Hepatocyte (in vitro differentiated cells): ENCODE measurements around the gene JAK1. TPM values are rescaled to one million over a fixed set of nuclear protein-coding genes. Genes with fewer than 3 reads are reported as not detected.

ENCODE experiments used
- DNase-seq: peaks from one replicate; pipeline ENCODE4 v3.0.0-alpha.2; 2016; ENCODE audit warnings: low spot score
- H2AFZ ChIP-seq: fragments of 200-600 bp; sonication (generic); 2 replicates; pipeline ENCODE4 v1.6.0; 2016; ENCODE audit warnings: antibody characterized with exemption, mild to moderate bottlenecking
- H3K27ac ChIP-seq: fragments of 200-600 bp; sonication (generic); 2 replicates; pipeline ENCODE4 v1.5.1; 2016; ENCODE audit warnings: mild to moderate bottlenecking
- H3K27me3 ChIP-seq: fragments of 200-600 bp; sonication (generic); 2 replicates; pipeline ENCODE4 v1.6.1; 2016
- H3K36me3 ChIP-seq: fragments of 200-600 bp; sonication (generic); replicated peaks from 2 replicates; pipeline ENCODE4 v1.5.1; 2016; ENCODE audit warnings: low read depth; ENCODE audit not compliant: insufficient read depth
- H3K4me1 ChIP-seq: fragments of 200-600 bp; sonication (generic); 2 replicates; pipeline ENCODE4 v1.5.1; 2016; ENCODE audit warnings: mild to moderate bottlenecking, moderate library complexity; ENCODE audit not compliant: insufficient read depth
- H3K4me2 ChIP-seq: fragments of 200-600 bp; sonication (generic); 2 replicates; pipeline ENCODE4 v1.6.0; 2016
- H3K4me3 ChIP-seq: fragments of 200-600 bp; sonication (generic); 2 replicates; pipeline ENCODE4 v1.5.1; 2016; ENCODE audit warnings: mild to moderate bottlenecking
- H3K79me2 ChIP-seq: fragments of 200-600 bp; sonication (generic); 2 replicates; pipeline ENCODE4 v1.6.0; 2017; ENCODE audit warnings: mild to moderate bottlenecking
- H3K9me2 ChIP-seq: fragments of 200-600 bp; sonication (generic); replicated peaks from 2 replicates; pipeline ENCODE4 v1.6.0; 2017; ENCODE audit warnings: mild to moderate bottlenecking; ENCODE audit not compliant: insufficient read depth
- H3K9me3 ChIP-seq: fragments of 200-600 bp; sonication (generic); 2 replicates; pipeline ENCODE4 v1.5.1; 2016; ENCODE audit warnings: low read depth, mild to moderate bottlenecking
- H4K20me1 ChIP-seq: fragments of 200-600 bp; sonication (generic); 2 replicates; pipeline ENCODE4 v1.6.0; 2016; ENCODE audit warnings: mild to moderate bottlenecking; ENCODE audit not compliant: insufficient read depth, poor library complexity, severe bottlenecking
- CTCF ChIP-seq: fragments of 200-600 bp; sonication (generic); IDR thresholded peaks from 2 replicates; pipeline ENCODE4 v1.5.1; 2016; ENCODE audit warnings: antibody characterized with exemption, mild to moderate bottlenecking; ENCODE audit not compliant: poor library complexity
- EZH2 ChIP-seq: fragments of 200-600 bp; sonication (generic); IDR thresholded peaks from 2 replicates; pipeline ENCODE4 v1.6.1; 2016; ENCODE audit warnings: antibody characterized with exemption, mild to moderate bottlenecking, borderline replicate concordance
- EZH2phosphoT487 ChIP-seq: fragments of 200-600 bp; sonication (generic); IDR thresholded peaks from one replicate; pipeline ENCODE4 v1.6.1; 2018; ENCODE audit warnings: antibody characterized with exemption, mild to moderate bottlenecking, low read depth, moderate library complexity; ENCODE audit not compliant: unreplicated experiment, severe bottlenecking
- WGBS: methylation state at CpG from one replicate; pipeline ENCODE4 v1.1.6; 2016; ENCODE audit warnings: low lambda C conversion rate; ENCODE audit errors: missing lambda C conversion rate; 5-methylcytosine and 5-hydroxymethylcytosine counted together
- polyA plus RNA-seq: library from polyadenylated mRNA; unstranded; fragments of >200 nt; fragmentation: Nextera tagmentation; extraction: Ambion mirVana; gene quantifications from 2 replicates; pipeline ENCODE4 v1.2.1, GENCODE V29; 2016
- total RNA-seq: library from RNA; depleted of rRNA; stranded (reverse); fragments of >200 nt; gene quantifications from 2 replicates; pipeline ENCODE4 v1.2.3, GENCODE V29; 2014

JAK1 gene
- total and polyA plus RNA-seq, 2 experiments from 2014 or later: 60.2 to 102 TPM

DNA sequence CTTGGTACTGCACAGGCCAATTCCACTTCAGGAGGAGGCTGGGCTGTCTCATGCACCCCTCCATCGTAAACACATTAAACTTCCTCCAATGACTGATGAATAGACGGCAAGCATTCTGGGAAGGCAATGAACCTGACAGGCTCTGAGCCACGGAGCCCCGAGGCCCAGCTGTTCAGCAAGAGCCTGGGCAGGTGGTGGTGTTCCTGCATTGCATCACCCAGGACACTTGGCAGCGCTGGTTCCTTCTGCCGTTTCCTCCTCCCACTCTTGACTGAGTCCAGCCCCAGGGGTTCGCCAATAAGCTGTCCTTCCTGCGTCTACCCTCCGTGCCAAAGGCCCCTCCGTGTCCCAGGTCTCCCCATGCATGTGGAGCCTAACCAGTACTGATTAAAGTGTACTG, 109.8 kb downstream of the JAK1 start:
- H3K27ac ChIP-seq: no peak overlapping the region
- H2AFZ ChIP-seq: no peak overlapping the region
- H3K4me3 ChIP-seq: no peak overlapping the region
- H4K20me1 ChIP-seq: no peaks in the 10 kb centered on the region
- no peak for DNase-seq
- no peaks in the 10 kb centered on the region for H3K79me2 ChIP-seq
- TF ChIP-seq EZH2phosphoT487: no peak
- H3K4me1 ChIP-seq: no peaks in the 10 kb centered on the region
- H3K4me2 ChIP-seq: no peak overlapping the region
- no peaks in the 10 kb centered on the region for H3K27me3 ChIP-seq
- 76% methylated on average over 10 of the region's 10 CpGs for WGBS
- H3K9me2 ChIP-seq: no peaks in the 10 kb centered on the region
- H3K36me3 ChIP-seq: no peaks in the 10 kb centered on the region
- no peaks in the 10 kb centered on the region for H3K9me3 ChIP-seq

DNA sequence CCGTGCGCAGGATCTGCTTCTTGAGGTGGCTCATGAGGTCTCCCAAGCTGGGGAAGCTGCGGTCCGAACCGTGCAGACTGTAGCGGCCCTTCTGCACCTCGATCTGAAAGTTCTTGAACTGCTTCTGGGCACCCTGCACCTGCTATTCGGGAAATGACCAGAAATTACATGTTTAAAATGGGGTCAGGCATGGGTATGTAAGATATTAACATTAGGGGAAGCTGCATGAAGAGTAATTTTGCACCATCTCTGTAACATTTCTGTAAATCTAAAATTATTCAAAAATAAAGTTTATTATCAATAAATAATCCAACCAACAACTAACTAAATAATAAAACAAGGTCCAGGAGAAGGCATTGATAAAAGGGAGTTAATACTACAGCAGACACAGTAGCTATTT, 110.8 kb downstream of the JAK1 start:
- Histone ChIP-seq H3K27ac (no peak overlapping the region), H3K4me3 (no peak overlapping the region), H2AFZ (no peak overlapping the region), H3K79me2 (no peaks in the 10 kb centered on the region), H3K36me3 (no peaks in the 10 kb centered on the region), H3K9me3 (no peaks in the 10 kb centered on the region), H3K4me1 (no peaks in the 10 kb centered on the region), H4K20me1 (no peaks in the 10 kb centered on the region), H3K9me2 (no peaks in the 10 kb centered on the region), H3K4me2 (no peak overlapping the region), H3K27me3 (no peaks in the 10 kb centered on the region)
- TF ChIP-seq EZH2 (no peak), CTCF (no peak), EZH2phosphoT487 (no peak)
- DNase-seq: no peak
- 97% methylated on average over 8 of the region's 8 CpGs for WGBS

DNA sequence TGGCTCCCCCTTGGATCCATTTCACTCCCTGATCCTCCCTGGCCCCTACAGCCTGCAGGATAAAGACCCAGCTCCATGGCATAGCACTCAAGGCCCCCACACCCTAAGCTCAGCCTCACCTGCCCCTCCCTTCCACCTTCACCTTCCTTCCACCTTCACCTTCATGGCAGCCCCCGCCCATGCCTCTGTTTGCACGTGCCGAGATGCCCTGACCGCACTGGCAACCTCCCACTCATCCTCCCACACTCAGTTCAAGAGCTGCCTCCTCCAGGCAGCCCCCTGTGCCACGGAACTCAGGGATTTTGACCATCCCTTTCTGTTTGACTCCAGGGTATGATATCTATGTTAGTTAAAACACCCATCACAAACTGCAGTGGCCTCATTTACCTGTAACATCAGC, 111.7 kb downstream of the JAK1 start:
- no peaks in the 10 kb centered on the region for H3K79me2 ChIP-seq
- DNase-seq: no peak
- H3K9me3 ChIP-seq: no peaks in the 10 kb centered on the region
- H3K9me2 ChIP-seq: no peaks in the 10 kb centered on the region
- no peaks in the 10 kb centered on the region for H4K20me1 ChIP-seq
- no peak overlapping the region for H3K27ac ChIP-seq
- H3K27me3 ChIP-seq: no peaks in the 10 kb centered on the region
- TF ChIP-seq CTCF (no peak), EZH2 (no peak), EZH2phosphoT487 (no peak)
- 94% methylated on average over 5 of the region's 5 CpGs for WGBS
- no peaks in the 10 kb centered on the region for H3K4me1 ChIP-seq
- no peak overlapping the region for H2AFZ ChIP-seq
- H3K4me3 ChIP-seq: no peak overlapping the region
- no peaks in the 10 kb centered on the region for H3K36me3 ChIP-seq
- H3K4me2 ChIP-seq: no peak overlapping the region

GRCh38 chr1:64851664-64852063, 114.7 kb downstream of the JAK1 start:
- no peaks in the 10 kb centered on the region for H3K36me3 ChIP-seq
- DNase-seq: no peak
- WGBS: 91% methylated on average over 7 of the region's 7 CpGs
- no peaks in the 10 kb centered on the region for H3K9me3 ChIP-seq
- no peaks in the 10 kb centered on the region for H3K27me3 ChIP-seq
- H3K9me2 ChIP-seq: no peaks in the 10 kb centered on the region
- H3K4me1 ChIP-seq: no peaks in the 10 kb centered on the region
- no peaks in the 10 kb centered on the region for H3K79me2 ChIP-seq
- TF ChIP-seq CTCF (no peak), EZH2phosphoT487 (no peak), EZH2 (no peak)
- no peak overlapping the region for H2AFZ ChIP-seq
- no peak overlapping the region for H3K4me2 ChIP-seq
- H4K20me1 ChIP-seq: no peaks in the 10 kb centered on the region
- no peak overlapping the region for H3K4me3 ChIP-seq
- H3K27ac ChIP-seq: no peak overlapping the region
